Measurements from ENCODE around the gene SCLY. TPM values are rescaled to one million over a fixed set of nuclear protein-coding genes. Genes with fewer than 3 reads are reported as not detected.

The SCLY gene
- total and polyA plus RNA-seq, 2 of the 13 experiments (the other 11 are each of a cell fraction or from before 2014, with no cell fraction given) = 27.9 to 38.6 TPM

DNA sequence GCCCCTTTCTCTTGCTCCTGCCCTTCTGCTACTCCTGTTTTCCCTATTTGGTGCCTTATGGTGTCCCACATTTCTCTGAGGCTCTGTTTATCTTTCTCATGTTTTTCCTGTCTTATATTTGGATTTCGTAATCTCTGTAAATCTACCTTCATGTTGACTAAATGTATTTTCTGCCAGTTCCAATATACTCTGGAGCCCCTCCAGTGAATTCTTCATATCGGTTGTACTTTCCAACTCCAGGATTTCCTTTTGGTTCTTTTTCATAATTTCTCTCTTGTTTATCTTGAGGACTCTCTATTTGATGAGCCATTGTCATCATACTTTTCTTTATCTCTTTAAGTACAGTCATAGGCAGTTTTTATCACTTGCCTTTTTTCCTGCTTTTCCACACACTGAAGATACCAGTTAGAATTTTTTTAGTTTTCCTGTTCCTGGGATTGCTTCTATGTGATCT, 19.1 kb downstream of the SCLY start (continued):
- TF ChIP-seq, protein P1, sequence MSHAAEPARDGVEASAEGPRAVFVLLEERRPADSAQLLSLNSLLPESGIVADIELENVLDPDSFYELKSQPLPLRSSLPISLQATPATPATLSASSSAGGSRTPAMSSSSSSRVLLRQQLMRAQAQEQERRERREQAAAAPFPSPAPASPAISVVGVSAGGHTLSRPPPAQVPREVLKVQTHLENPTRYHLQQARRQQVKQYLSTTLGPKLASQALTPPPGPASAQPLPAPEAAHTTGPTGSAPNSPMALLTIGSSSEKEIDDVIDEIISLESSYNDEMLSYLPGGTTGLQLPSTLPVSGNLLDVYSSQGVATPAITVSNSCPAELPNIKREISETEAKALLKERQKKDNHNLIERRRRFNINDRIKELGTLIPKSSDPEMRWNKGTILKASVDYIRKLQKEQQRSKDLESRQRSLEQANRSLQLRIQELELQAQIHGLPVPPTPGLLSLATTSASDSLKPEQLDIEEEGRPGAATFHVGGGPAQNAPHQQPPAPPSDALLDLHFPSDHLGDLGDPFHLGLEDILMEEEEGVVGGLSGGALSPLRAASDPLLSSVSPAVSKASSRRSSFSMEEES (CRISPR knock-in tag; IDR thresholded peaks at IDR 0.05) = peak; percentile 80
- TF ChIP-seq ZSCAN22 (CRISPR knock-in tag; IDR thresholded peaks at IDR 0.05) (0 out of 2 replicates have a peak, but pooled peaks have one; percentile 31), ZNF550 (CRISPR knock-in tag; IDR thresholded peaks at IDR 0.05; ENCODE audit: borderline replicate concordance) (no peak), MED8 (CRISPR knock-in tag; IDR thresholded peaks at IDR 0.05; ENCODE audit: insufficient replicate concordance) (no peak), GABPB1 (CRISPR knock-in tag; IDR thresholded peaks at IDR 0.05) (peak; percentile 31; the same call in 1 of the 2 replicates), HMG20B (CRISPR knock-in tag; conservative IDR thresholded peaks at IDR 0.05) (peak; percentile 92), HMG20A (CRISPR knock-in tag; IDR thresholded peaks at IDR 0.05; ENCODE audit: borderline replicate concordance) (peak; percentile 97; the same call in 1 of the 2 replicates), SPEN (CRISPR knock-in tag; IDR thresholded peaks at IDR 0.05; ENCODE audit: low read depth) (no peak), ZNF17 (CRISPR knock-in tag; IDR thresholded peaks at IDR 0.05) (no peak), FLYWCH1 (CRISPR knock-in tag; IDR thresholded peaks at IDR 0.05) (no peak), ISX (CRISPR knock-in tag; conservative IDR thresholded peaks at IDR 0.05) (no peak), KMT2A (CRISPR knock-in tag; IDR thresholded peaks at IDR 0.05) (no peak), ATF7 (IDR thresholded peaks at IDR 0.05) (no peak), ATF7 (CRISPR knock-in tag; IDR thresholded peaks at IDR 0.05) (no peak), SRY (CRISPR knock-in tag; IDR thresholded peaks at IDR 0.05) (no peak), ZNF556 (CRISPR knock-in tag; IDR thresholded peaks at IDR 0.05; ENCODE audit: borderline replicate concordance) (peak; percentile 52; the same call in 1 of the 2 replicates), FOXA1 (IDR thresholded peaks at IDR 0.05) (peak; percentile 96), FOXA1 (CRISPR knock-in tag; IDR thresholded peaks at IDR 0.05) (peak; percentile 97), ZZZ3 (CRISPR knock-in tag; IDR thresholded peaks at IDR 0.05; ENCODE audit: borderline replicate concordance) (no peak), ZNF547 (CRISPR knock-in tag; IDR thresholded peaks at IDR 0.05) (no peak), ZNF205 (CRISPR knock-in tag; IDR thresholded peaks at IDR 0.05) (peak; percentile 62; the same call in 1 of the 2 replicates), SNAI1 (CRISPR knock-in tag; IDR thresholded peaks at IDR 0.05; ENCODE audit: borderline replicate concordance) (no peak), TSC22D2 (CRISPR knock-in tag; IDR thresholded peaks at IDR 0.05; ENCODE audit: borderline replicate concordance) (no peak), ESRRA (CRISPR knock-in tag; IDR thresholded peaks at IDR 0.05; ENCODE audit: low read depth) (no peak), KDM1A (CRISPR knock-in tag; IDR thresholded peaks at IDR 0.05) (peak; percentile 90), SMARCC2 (IDR thresholded peaks at IDR 0.05) (no peak), HNF4G (IDR thresholded peaks at IDR 0.05; ENCODE audit: borderline replicate concordance, low read depth, low read length) (0 out of 2 replicates have a peak, but pooled peaks have one; percentile 28), HNF4G (CRISPR knock-in tag; IDR thresholded peaks at IDR 0.05; ENCODE audit: borderline replicate concordance, low read depth) (no peak), PCBP1 (IDR thresholded peaks at IDR 0.05; ENCODE audit: borderline replicate concordance, low read depth, low read length) (no peak)
- TF ChIP-seq, protein P2, sequence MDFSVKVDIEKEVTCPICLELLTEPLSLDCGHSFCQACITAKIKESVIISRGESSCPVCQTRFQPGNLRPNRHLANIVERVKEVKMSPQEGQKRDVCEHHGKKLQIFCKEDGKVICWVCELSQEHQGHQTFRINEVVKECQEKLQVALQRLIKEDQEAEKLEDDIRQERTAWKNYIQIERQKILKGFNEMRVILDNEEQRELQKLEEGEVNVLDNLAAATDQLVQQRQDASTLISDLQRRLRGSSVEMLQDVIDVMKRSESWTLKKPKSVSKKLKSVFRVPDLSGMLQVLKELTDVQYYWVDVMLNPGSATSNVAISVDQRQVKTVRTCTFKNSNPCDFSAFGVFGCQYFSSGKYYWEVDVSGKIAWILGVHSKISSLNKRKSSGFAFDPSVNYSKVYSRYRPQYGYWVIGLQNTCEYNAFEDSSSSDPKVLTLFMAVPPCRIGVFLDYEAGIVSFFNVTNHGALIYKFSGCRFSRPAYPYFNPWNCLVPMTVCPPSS (IDR thresholded peaks at IDR 0.05) = no peak
- TF ChIP-seq, protein P3, sequence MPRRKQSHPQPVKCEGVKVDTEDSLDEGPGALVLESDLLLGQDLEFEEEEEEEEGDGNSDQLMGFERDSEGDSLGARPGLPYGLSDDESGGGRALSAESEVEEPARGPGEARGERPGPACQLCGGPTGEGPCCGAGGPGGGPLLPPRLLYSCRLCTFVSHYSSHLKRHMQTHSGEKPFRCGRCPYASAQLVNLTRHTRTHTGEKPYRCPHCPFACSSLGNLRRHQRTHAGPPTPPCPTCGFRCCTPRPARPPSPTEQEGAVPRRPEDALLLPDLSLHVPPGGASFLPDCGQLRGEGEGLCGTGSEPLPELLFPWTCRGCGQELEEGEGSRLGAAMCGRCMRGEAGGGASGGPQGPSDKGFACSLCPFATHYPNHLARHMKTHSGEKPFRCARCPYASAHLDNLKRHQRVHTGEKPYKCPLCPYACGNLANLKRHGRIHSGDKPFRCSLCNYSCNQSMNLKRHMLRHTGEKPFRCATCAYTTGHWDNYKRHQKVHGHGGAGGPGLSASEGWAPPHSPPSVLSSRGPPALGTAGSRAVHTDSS (CRISPR knock-in tag; conservative IDR thresholded peaks at IDR 0.05) = no peak
